ENCODE results near the gene FDXACB1.

The FDXACB1 gene, protein sequence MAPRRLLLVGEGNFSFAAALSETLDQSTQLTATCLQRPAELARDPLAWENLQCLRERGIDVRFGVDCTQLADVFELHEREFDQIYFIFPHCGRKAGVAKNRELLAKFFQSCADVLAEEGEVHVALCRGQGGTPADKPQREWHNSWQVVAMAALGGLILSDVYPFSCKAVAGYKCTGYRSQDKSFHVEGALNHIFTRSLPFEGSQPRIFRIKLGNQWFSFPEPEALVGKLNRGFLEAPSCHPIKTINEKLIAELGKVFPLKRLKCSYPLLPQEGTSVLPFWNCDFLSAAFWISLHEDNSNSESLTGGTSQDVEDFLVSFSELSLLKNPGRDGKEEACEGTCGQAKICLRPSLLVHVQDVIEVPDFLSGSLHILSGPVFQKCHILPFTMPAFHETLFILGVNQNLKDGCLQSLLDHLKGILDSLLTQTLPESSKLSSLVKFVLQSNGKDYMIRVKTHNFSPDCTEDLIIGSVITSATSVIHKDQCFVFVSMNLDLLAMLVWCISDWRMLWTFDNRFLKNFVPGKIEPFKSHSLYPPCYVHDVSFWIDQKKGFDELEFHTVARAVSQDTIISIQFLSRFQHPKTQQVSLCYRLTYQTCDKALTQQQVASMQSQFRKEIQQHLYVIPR

DNA sequence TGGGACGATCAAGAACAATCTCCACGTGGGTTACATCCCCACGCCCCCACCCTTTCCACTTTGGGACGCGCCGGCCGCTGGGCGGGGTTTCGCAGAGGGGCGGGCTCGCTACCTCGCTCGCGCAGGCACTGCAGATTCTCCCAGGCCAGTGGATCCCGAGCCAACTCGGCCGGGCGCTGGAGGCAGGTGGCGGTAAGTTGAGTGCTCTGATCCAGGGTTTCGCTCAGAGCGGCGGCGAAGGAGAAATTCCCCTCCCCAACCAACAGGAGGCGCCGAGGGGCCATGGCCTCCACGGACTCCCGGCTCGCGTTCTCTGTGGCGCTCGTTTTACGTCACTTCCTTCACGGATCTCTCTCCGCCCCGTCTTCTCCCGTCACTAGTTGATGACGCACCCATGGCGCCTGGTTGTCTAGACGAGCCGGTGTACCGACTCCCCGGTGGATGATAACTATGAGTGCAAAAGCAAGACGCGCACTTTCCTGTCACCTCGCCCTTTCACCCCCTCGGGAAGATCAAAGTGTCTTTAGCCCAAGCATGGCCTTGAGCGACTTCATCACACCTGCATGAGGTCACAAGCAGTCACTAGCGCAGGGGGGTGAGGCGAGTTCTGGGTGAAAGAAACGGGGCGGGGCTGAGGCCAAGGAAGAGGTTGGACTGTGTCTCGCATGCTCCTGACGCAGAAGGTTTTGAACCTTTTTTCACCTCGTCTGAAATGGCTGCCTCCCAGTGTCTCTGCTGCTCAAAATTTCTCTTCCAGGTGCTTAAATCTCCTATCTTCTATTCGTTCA is at the start of gene FDXACB1, which contains the start of gene CFAP68:
FDXACB1 (minus strand) TSS at position 317 of the 788 bp plus-strand sequence; CDS start at position 284, 33 bp downstream.
CFAP68 (plus strand) TSS at position 693 of the 788 bp plus-strand sequence; CDS start at position 713, 20 bp downstream.
- peak; percentile 96 for DNase-seq (ENCODE audit: low read depth)

DNA sequence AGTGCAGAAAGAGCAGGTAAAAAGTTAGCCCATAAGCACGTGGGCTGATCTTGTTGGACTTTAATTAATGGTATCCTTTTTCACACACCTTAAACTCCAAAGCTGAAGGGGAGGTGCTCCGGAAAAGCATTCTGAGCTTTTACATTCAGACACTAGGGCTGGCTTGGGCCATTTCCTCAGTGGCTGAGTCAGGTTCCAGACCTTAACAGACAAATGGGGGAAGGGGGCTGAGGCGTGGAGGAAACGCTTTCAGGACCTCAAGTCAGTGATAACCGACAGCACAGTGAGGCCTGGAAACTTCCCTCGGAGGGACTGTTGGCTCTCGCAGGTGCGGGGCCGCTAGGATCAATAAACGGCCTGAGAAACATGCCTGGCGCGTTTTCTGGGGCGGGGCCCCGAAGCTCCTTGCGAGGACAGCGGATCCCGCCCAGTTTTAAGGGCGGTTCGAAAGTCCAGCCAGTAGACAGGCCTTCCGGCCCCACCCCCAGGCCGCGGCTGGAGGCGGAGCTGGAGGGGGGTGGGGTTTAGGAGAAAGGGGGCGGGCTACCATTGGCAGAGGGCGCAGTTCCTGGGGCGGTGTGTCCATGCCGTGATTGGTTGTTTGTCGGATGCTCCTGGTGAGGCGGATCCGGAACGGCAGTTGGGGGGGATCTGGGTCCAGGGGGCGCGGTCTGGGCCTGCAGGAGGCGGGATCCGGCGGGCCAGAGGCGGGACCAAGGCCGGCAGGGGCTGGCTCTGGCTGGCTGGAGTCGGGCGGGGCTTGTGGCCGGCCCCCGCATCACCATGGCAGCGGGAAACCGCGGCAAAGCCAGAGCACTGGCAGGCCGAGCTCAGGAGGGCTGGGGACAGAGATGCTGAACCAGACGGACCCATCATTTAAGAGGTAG is 47.8 kb upstream of the FDXACB1 start:
- TF ChIP-seq, protein P1, sequence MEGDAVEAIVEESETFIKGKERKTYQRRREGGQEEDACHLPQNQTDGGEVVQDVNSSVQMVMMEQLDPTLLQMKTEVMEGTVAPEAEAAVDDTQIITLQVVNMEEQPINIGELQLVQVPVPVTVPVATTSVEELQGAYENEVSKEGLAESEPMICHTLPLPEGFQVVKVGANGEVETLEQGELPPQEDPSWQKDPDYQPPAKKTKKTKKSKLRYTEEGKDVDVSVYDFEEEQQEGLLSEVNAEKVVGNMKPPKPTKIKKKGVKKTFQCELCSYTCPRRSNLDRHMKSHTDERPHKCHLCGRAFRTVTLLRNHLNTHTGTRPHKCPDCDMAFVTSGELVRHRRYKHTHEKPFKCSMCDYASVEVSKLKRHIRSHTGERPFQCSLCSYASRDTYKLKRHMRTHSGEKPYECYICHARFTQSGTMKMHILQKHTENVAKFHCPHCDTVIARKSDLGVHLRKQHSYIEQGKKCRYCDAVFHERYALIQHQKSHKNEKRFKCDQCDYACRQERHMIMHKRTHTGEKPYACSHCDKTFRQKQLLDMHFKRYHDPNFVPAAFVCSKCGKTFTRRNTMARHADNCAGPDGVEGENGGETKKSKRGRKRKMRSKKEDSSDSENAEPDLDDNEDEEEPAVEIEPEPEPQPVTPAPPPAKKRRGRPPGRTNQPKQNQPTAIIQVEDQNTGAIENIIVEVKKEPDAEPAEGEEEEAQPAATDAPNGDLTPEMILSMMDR (IDR thresholded peaks at IDR 0.05; ENCODE audit: control insufficient read depth, extremely low read depth, insufficient read depth), result no peak
- peak; percentile 88 for DNase-seq (ENCODE audit: low read depth)
- peak overlapping the region; percentile 46 for H3K4me3 ChIP-seq (ENCODE audit: low read depth, low read length)

More for the DNA sequence above, at the start of gene FDXACB1, which contains the start of gene CFAP68:
- peak within 1 kb of the TSS; percentile 75 for H3K4me3 ChIP-seq (ENCODE audit: low read depth, low read length)
- TF ChIP-seq, protein P1 (IDR thresholded peaks at IDR 0.05; ENCODE audit: control insufficient read depth, extremely low read depth, insufficient read depth), result peak; percentile 93

DNA sequence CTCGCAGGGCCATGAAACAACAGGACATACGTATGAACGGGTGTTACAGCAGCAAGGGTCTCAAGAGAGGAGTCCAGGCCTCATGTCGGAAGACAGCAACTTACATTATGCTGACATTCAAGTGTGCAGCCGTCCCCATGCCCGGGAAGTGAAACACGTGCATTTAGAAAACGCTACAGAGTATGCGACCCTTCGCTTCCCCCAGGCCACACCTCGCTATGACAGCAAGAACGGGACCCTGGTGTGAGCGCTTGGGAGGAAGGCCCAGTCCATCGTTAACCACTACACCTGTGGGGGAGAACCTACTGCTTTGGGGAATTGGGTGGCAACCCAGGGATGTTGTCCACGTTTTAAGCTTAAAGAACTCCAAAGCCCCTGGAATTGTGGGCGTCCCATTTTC is 47.0 kb upstream of the FDXACB1 start:
- TF ChIP-seq, protein P1 (IDR thresholded peaks at IDR 0.05; ENCODE audit: control insufficient read depth, extremely low read depth, insufficient read depth), result no peak
- DNase-seq (ENCODE audit: low read depth), result no peak
- no peak overlapping the region; the same call in 1 of the 2 replicates for H3K4me3 ChIP-seq (ENCODE audit: low read depth, low read length)

DNA sequence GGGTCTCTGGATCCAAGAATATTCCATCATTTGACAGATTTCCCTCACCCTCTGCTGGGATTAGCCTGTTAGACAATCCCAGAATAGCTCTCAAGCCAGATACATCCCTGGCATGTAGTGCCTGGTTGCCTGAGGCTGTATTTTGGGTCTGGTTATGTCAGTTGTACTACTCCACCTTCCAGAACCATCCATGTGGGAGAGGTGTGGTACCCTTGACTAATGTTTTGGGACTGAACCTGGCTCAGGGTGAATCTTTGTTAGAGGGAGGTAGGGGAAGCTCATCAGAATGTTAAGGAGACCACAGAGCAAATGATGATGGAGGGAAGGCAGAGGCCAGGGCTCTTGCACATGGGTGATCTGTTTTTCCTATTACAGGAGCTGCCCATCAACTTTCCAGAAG is 45.0 kb upstream of the FDXACB1 start:
- DNase-seq (ENCODE audit: low read depth), result no peak
- TF ChIP-seq, protein P1 (IDR thresholded peaks at IDR 0.05; ENCODE audit: control insufficient read depth, extremely low read depth, insufficient read depth), result no peak
- H3K4me3 ChIP-seq (ENCODE audit: low read depth, low read length), result no peak overlapping the region

DNA sequence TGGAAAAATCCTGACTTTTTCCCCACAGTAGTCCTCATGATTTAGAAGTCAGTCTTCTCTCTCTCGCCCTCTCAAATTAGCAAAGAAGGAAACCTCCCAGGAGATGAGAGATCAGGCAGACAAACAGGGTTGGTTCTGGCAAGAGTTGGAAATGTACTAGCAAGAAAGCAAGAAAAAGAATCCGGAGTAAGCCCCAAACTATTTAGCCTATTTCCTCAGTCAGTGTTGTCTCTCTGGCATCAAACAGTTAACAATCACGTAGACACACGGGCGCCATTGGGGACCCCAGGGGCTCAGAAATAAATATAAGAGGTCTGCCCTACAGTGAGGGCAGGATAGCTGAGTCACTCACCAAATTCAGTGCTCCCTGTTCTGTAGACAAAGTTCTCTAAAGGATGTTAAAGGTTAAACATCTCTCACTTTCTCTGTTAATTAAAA is 44.4 kb upstream of the FDXACB1 start:
- H3K4me3 ChIP-seq (ENCODE audit: low read depth, low read length), result no peak overlapping the region
- no peak for DNase-seq (ENCODE audit: low read depth)

More for the DNA sequence above, 44.4 kb upstream of the FDXACB1 start:
- TF ChIP-seq, protein P1 (IDR thresholded peaks at IDR 0.05; ENCODE audit: control insufficient read depth, extremely low read depth, insufficient read depth), result no peak
